H1 (cell line): Measurements from ENCODE around the gene ARHGAP22. TPM values are rescaled to one million over a fixed set of nuclear protein-coding genes. Genes with fewer than 3 reads are reported as not detected.

ENCODE experiments used
- CTCF ChIA-PET: fragments of 300-600 bp; sonication (Branson Sonifier 250); formaldehyde crosslinking; loops from one replicate; lab custom pipeline; 2021; ENCODE audit not compliant: partially characterized antibody; lab: Charles Lee
- POLR2A ChIA-PET: fragments of 300-600 bp; sonication (Branson Sonifier 250); formaldehyde crosslinking; loops from one replicate; lab custom pipeline; 2021; ENCODE audit warnings: inconsistent platforms; ENCODE audit not compliant: partially characterized antibody; lab: Charles Lee
- DNase-seq, 2 experiments: peaks; one replicate each; pipeline versions ENCODE4 v3.0.0 to v3.0.0-alpha.2; 2010 to 2022; ENCODE audit warnings: low spot score in 2 of 2, low read depth in 1 of 2, mixed read lengths in 1 of 2
- FAIRE-seq: peaks from 2 replicates; lab custom pipeline; 2011; peaks lifted over from hg19 to GRCh38; lab: Jason Lieb, UNC
- H2AFZ ChIP-seq: 2 replicates; pipeline ENCODE4 v1.8.1; 2012; ENCODE audit warnings: low read length, inconsistent platforms
- H2AK5ac ChIP-seq: 2 replicates; pipeline ENCODE4 v1.6.1; 2013; ENCODE audit warnings: low read depth, low read length
- H2BK120ac ChIP-seq: replicated peaks from 2 replicates; pipeline ENCODE3; 2013; ENCODE audit warnings: low read depth, low read length, inconsistent platforms
- H2BK12ac ChIP-seq: 2 replicates; pipeline ENCODE4 v1.6.1; 2013; ENCODE audit warnings: low read depth, low read length
- H2BK15ac ChIP-seq: 2 replicates; pipeline ENCODE4 v1.6.1; 2013; ENCODE audit warnings: low read length
- H2BK20ac ChIP-seq: 2 replicates; pipeline ENCODE4 v1.6.1; 2013; ENCODE audit warnings: low read length
- H2BK5ac ChIP-seq: 2 replicates; pipeline ENCODE4 v1.6.1; 2013; ENCODE audit warnings: low read depth, low read length
- H3K14ac ChIP-seq: 2 replicates; pipeline ENCODE4 v1.6.1; 2013; ENCODE audit warnings: inconsistent platforms; ENCODE audit not compliant: insufficient read length
- H3K18ac ChIP-seq: 2 replicates; pipeline ENCODE4 v1.6.1; 2013; ENCODE audit warnings: low read length; ENCODE audit errors: extremely low read depth
- H3K23ac ChIP-seq: 2 replicates; pipeline ENCODE4 v1.6.1; 2013; ENCODE audit warnings: inconsistent platforms; ENCODE audit not compliant: insufficient read length
- H3K23me2 ChIP-seq: 2 replicates; pipeline ENCODE4 v1.6.1; 2013; ENCODE audit warnings: low read depth, low read length
- H3K27ac ChIP-seq: 2 replicates; pipeline ENCODE4 v1.6.1; 2011; ENCODE audit warnings: low read depth, low read length, inconsistent platforms
- H3K27me3 ChIP-seq, 4 experiments: replicated peaks in 1 of 4; 1 replicate in 1 of 4; 2 replicates in 3 of 4; pipeline versions ENCODE4 v1.6.1 to v1.8.1; 2011 to 2013; ENCODE audit warnings: low read length in 3 of 4, mild to moderate bottlenecking in 3 of 4, inconsistent platforms in 2 of 4, mixed read lengths in 2 of 4, moderate library complexity in 1 of 4; ENCODE audit not compliant: control insufficient read depth in 3 of 4, insufficient read depth in 3 of 4; ENCODE audit errors: extremely low read depth in 1 of 4
- H3K36me3 ChIP-seq, 4 experiments: 2 replicates each; pipeline versions ENCODE4 v1.6.1 to v1.8.1; 2011 to 2013; ENCODE audit warnings: mild to moderate bottlenecking in 4 of 4, low read length in 3 of 4, moderate library complexity in 2 of 4, control low read depth in 1 of 4, inconsistent platforms in 1 of 4; ENCODE audit not compliant: insufficient read depth in 4 of 4, control insufficient read depth in 2 of 4
- H3K4ac ChIP-seq: replicated peaks from 2 replicates; pipeline ENCODE3; 2013; ENCODE audit warnings: low read length, low read depth, mixed read lengths, inconsistent platforms; ENCODE audit not compliant: insufficient read length
- H3K4me1 ChIP-seq, 4 experiments: replicated peaks in 1 of 4; 1 replicate in 1 of 4; 2 replicates in 3 of 4; pipeline versions ENCODE4 v1.6.1 to v1.8.1; 2011 to 2013; ENCODE audit warnings: low read length in 3 of 4, inconsistent platforms in 2 of 4, mixed read lengths in 1 of 4; ENCODE audit not compliant: insufficient read depth in 4 of 4, control insufficient read depth in 3 of 4
- H3K4me2 ChIP-seq, 2 experiments: 2 replicates each; pipeline versions ENCODE4 v1.6.1 to v1.8.1; 2011 to 2013; ENCODE audit warnings: low read depth in 2 of 2, low read length in 2 of 2, control low read depth in 1 of 2, inconsistent platforms in 1 of 2, mild to moderate bottlenecking in 1 of 2; ENCODE audit not compliant: insufficient read depth in 1 of 2
- H3K4me3 ChIP-seq, 4 experiments: fragments of 200-600, 300-600 bp in 1 of 4; sonication (generic), shearing (Covaris generic), sonication (Bioruptor Twin) in 1 of 4; 2 replicates each; pipeline versions ENCODE4 v1.5.1 to v1.8.1; 2011 to 2016; ENCODE audit warnings: low read length in 4 of 4, low read depth in 3 of 4, control low read depth in 2 of 4, inconsistent platforms in 2 of 4, mild to moderate bottlenecking in 2 of 4, mixed read lengths in 1 of 4, moderate library complexity in 1 of 4; ENCODE audit not compliant: insufficient read depth in 2 of 4; ENCODE audit errors: extremely low read depth in 1 of 4
- H3K56ac ChIP-seq: replicated peaks from 2 replicates; pipeline ENCODE3; 2013; ENCODE audit warnings: low read depth, mild to moderate bottlenecking, mixed read lengths, low read length, inconsistent platforms; ENCODE audit not compliant: insufficient read length
- H3K79me1 ChIP-seq: 2 replicates; pipeline ENCODE4 v1.6.1; 2013; ENCODE audit warnings: low read depth, low read length, control low read depth
- H3K79me2 ChIP-seq, 2 experiments: 2 replicates each; pipeline versions ENCODE4 v1.6.1 to v1.8.1; 2012 to 2013; ENCODE audit warnings: low read length in 2 of 2, mild to moderate bottlenecking in 2 of 2, inconsistent platforms in 1 of 2; ENCODE audit not compliant: insufficient read depth in 2 of 2, control insufficient read depth in 1 of 2
- H3K9ac ChIP-seq, 4 experiments: replicated peaks in 1 of 4; 1 replicate in 1 of 4; 2 replicates in 3 of 4; pipeline versions ENCODE4 v1.6.1 to v1.8.1; 2011 to 2013; ENCODE audit warnings: low read depth in 3 of 4, low read length in 3 of 4, control low read depth in 2 of 4, mild to moderate bottlenecking in 2 of 4, moderate library complexity in 2 of 4, inconsistent platforms in 1 of 4; ENCODE audit errors: extremely low read depth in 1 of 4
- H3K9me3 ChIP-seq, 2 experiments: 2 replicates each; pipeline versions ENCODE4 v1.6.1 to v1.8.1; 2012 to 2013; ENCODE audit warnings: mild to moderate bottlenecking in 2 of 2, moderate library complexity in 2 of 2, control low read depth in 1 of 2, inconsistent platforms in 1 of 2, low read depth in 1 of 2, low read length in 1 of 2, mixed read lengths in 1 of 2; ENCODE audit not compliant: insufficient read depth in 2 of 2
- H4K20me1 ChIP-seq, 2 experiments: replicated peaks in 1 of 2; 2 replicates each; pipeline versions ENCODE3 to v1.8.1; 2011 to 2013; ENCODE audit warnings: inconsistent platforms in 2 of 2, low read length in 2 of 2, mild to moderate bottlenecking in 1 of 2; ENCODE audit not compliant: insufficient read depth in 2 of 2, control insufficient read depth in 1 of 2
- H4K5ac ChIP-seq: 2 replicates; pipeline ENCODE4 v1.6.1; 2013; ENCODE audit warnings: low read length, low read depth, mixed read lengths, inconsistent platforms; ENCODE audit not compliant: insufficient read length
- H4K8ac ChIP-seq: 2 replicates; pipeline ENCODE4 v1.8.0; 2013; ENCODE audit warnings: mild to moderate bottlenecking, moderate library complexity, low read length, inconsistent platforms; ENCODE audit not compliant: insufficient read depth; ENCODE audit errors: extremely low read depth
- H4K91ac ChIP-seq: replicated peaks from 2 replicates; pipeline ENCODE3; 2013; ENCODE audit warnings: low read length, mixed read lengths, inconsistent platforms; ENCODE audit not compliant: insufficient read length
- BACH1 ChIP-seq: IDR thresholded peaks from 2 replicates; pipeline ENCODE4 v1.6.1; 2012; ENCODE audit warnings: low read length, improper control_type of control experiment
- CBX8 ChIP-seq: fragments of 300-800, 300-1000 bp; sonication (generic); IDR thresholded peaks from 2 replicates; pipeline ENCODE4 v1.7.1; 2016; ENCODE audit warnings: low read depth, low read length, borderline replicate concordance
- CTBP2 ChIP-seq: IDR thresholded peaks from 2 replicates; pipeline ENCODE4 v1.7.0; 2011; ENCODE audit warnings: borderline replicate concordance, mild to moderate bottlenecking, moderate library complexity, mixed read lengths, low read length; ENCODE audit not compliant: insufficient read depth, insufficient read length
- HDAC6 ChIP-seq: IDR thresholded peaks from one replicate; pipeline ENCODE4 v1.7.1; 2012; ENCODE audit warnings: low read depth, mild to moderate bottlenecking, inconsistent platforms, low read length, moderate library complexity
- NRF1 ChIP-seq: IDR thresholded peaks from 2 replicates; pipeline ENCODE4 v1.6.1; 2011; ENCODE audit warnings: mild to moderate bottlenecking, low read depth, low read length, improper control_type of control experiment
- RAD21 ChIP-seq, 2 experiments: IDR thresholded peaks in 1 of 2; conservative IDR thresholded peaks in 1 of 2; 2 replicates each; pipeline ENCODE4 v1.6.1; 2011; ENCODE audit warnings: low read depth in 2 of 2, low read length in 2 of 2, improper control_type of control experiment in 1 of 2, inconsistent platforms in 1 of 2, mild to moderate bottlenecking in 1 of 2, moderate library complexity in 1 of 2
- SUZ12 ChIP-seq: fragments of 200-600 bp; sonication (generic); IDR thresholded peaks from 2 replicates; pipeline ENCODE4 v1.6.1; 2012; ENCODE audit warnings: mild to moderate bottlenecking, inconsistent platforms, low read length, moderate library complexity, mixed read lengths
- ZNF274 ChIP-seq: IDR thresholded peaks from 2 replicates; pipeline ENCODE4 v1.7.0; 2012; ENCODE audit warnings: low read length, borderline replicate concordance; ENCODE audit errors: extremely low read depth
- WGBS, 2 experiments: shearing (Covaris generic) in 1 of 2; methylation state at CpG; one replicate each; pipeline versions ENCODE4 v1.1.6 to v1.1.7; 2013 to 2015; ENCODE audit warnings: low lambda C conversion rate in 2 of 2, mixed read lengths in 2 of 2, inconsistent platforms in 1 of 2, low coverage in 1 of 2, missing lambda C conversion rate in 1 of 2; ENCODE audit not compliant: insufficient replicate concordance in 2 of 2, insufficient coverage in 1 of 2, insufficient read length in 1 of 2; ENCODE audit errors: extremely low coverage in 1 of 2, missing lambda C conversion rate in 1 of 2; 5-methylcytosine and 5-hydroxymethylcytosine counted together
- polyA plus RNA-seq, 7 experiments: library from polyadenylated mRNA; depleted of rRNA in 3 of 7; stranded (reverse) in 5 of 7; unstranded in 2 of 7; fragments of >200 nt in 5 of 7; fragments of 200-250 nt in 2 of 7; gene quantifications; 1 replicate in 5 of 7; 2 replicates in 1 of 7; 4 replicates in 1 of 7; pipeline versions ENCODE4 v1.2.1 to v1.2.3, GENCODE V29; 2011 to 2013; ENCODE audit warnings: missing spikeins in 2 of 7, mixed read lengths in 2 of 7
- total RNA-seq: library from RNA; stranded (reverse); fragmentation: NEBNext Ultra II Directional; extraction: Animal tissue kit (Norgen Biotek cat#: 25700); gene quantifications from 2 replicates; pipeline ENCODE4 v1.2.1, GENCODE V29; 2021
- TF ChIP-seq, protein P1 (sequence below): IDR thresholded peaks from 2 replicates; pipeline ENCODE4 v1.6.1; 2011; ENCODE audit warnings: low read length, improper control_type of control experiment
- TF ChIP-seq, protein P2 (sequence below): IDR thresholded peaks from 2 replicates; pipeline ENCODE4 v1.6.1; 2012; ENCODE audit warnings: low read length, inconsistent platforms

The ARHGAP22 gene
- total and polyA plus RNA-seq, 2 of the 8 experiments (the other 6 are each of a cell fraction or from before 2014, with no cell fraction given): 3.6 to 11.2 TPM

DNA sequence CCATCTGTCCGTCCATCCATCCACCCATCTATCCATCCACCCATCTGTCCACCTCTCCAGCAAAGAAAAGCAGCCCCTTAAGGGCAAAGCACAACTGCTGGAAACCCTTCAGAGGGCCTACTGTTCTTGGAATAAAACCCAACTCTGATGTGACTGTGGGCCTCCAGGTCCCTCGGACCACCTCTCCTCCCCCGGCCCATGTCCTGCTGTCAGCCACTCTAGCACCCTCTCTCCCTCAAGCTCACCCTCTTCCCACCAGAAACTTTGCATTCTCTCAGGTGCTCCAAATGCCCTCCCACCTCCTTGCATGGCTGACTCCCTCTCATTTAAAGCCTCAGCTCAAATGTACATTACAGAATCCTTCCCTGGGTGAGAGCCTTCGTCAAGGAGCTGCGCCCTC, 110.3 kb downstream of the ARHGAP22 start:
- no peaks in the 10 kb centered on the region; a peak in 1 of 7 replicates for H3K4me1 ChIP-seq
- no peaks in the 10 kb centered on the region for H3K79me2 ChIP-seq
- H4K8ac ChIP-seq: no peak overlapping the region
- no peak overlapping the region for H2BK5ac ChIP-seq
- no peak overlapping the region for H3K4ac ChIP-seq
- H4K5ac ChIP-seq: no peak overlapping the region
- no peak overlapping the region for H2BK20ac ChIP-seq
- no peak overlapping the region for H3K27ac ChIP-seq
- no peak overlapping the region for H2BK15ac ChIP-seq
- H3K9ac ChIP-seq: no peak overlapping the region
- no peak for DNase-seq
- no peaks in the 10 kb centered on the region for H3K9me3 ChIP-seq
- H3K23me2 ChIP-seq: no peaks in the 10 kb centered on the region; the same call in 1 of the 2 replicates
- H3K56ac ChIP-seq: no peak overlapping the region
- no peaks in the 10 kb centered on the region for H3K36me3 ChIP-seq
- FAIRE-seq: no peak
- H3K23ac ChIP-seq: no peak overlapping the region
- no peak overlapping the region for H4K91ac ChIP-seq
- H3K4me3 ChIP-seq: no peak overlapping the region
- H2BK120ac ChIP-seq: no peak overlapping the region
- H2AFZ ChIP-seq: no peak overlapping the region
- ChIA-PET POLR2A (interaction anchor here (0.6 kb wide), 1 partner anchor 32 kb away, joined by 3 read pairs; no protein-coding TSS in a partner anchor), CTCF (interaction anchor here (0.8 to 12.0 kb wide), 8 partner anchors 10 to 113 kb away, joined by 3 to 87 read pairs (median 3); no protein-coding TSS in a partner anchor)
- peaks cover 0 to 6% of the 10 kb centered on the region in 2 experiments for H4K20me1 ChIP-seq
- no peak overlapping the region for H3K14ac ChIP-seq
- peaks cover 2% of the 10 kb centered on the region; the same call in 1 of the 2 replicates for H3K79me1 ChIP-seq
- no peak overlapping the region for H3K18ac ChIP-seq
- H3K4me2 ChIP-seq: no peak overlapping the region
- 87% methylated on average over 5 of the region's 5 CpGs; no CpG with 5 or more reads in 1 of the 2 experiments for WGBS, 2 experiments
- H3K27me3 ChIP-seq: no peaks in the 10 kb centered on the region
- no peak overlapping the region for H2BK12ac ChIP-seq
- no peak overlapping the region; the same call in 1 of the 2 replicates for H2AK5ac ChIP-seq
- no peak for TF ChIP-seq CTBP2
- TF ChIP-seq, protein P1, sequence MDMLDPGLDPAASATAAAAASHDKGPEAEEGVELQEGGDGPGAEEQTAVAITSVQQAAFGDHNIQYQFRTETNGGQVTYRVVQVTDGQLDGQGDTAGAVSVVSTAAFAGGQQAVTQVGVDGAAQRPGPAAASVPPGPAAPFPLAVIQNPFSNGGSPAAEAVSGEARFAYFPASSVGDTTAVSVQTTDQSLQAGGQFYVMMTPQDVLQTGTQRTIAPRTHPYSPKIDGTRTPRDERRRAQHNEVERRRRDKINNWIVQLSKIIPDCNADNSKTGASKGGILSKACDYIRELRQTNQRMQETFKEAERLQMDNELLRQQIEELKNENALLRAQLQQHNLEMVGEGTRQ: no peak
- no peak for TF ChIP-seq NRF1
- TF ChIP-seq RAD21 (IDR thresholded peaks at IDR 0.05 in 1 of 2, conservative IDR thresholded peaks at IDR 0.05 in 1 of 2; ENCODE audit: low read depth in 2 of 2, low read length in 2 of 2): no peak
- no peak for TF ChIP-seq ZNF274
- no peak for TF ChIP-seq SUZ12
- TF ChIP-seq HDAC6: no peak
- no peak for TF ChIP-seq BACH1
- TF ChIP-seq, protein P2, sequence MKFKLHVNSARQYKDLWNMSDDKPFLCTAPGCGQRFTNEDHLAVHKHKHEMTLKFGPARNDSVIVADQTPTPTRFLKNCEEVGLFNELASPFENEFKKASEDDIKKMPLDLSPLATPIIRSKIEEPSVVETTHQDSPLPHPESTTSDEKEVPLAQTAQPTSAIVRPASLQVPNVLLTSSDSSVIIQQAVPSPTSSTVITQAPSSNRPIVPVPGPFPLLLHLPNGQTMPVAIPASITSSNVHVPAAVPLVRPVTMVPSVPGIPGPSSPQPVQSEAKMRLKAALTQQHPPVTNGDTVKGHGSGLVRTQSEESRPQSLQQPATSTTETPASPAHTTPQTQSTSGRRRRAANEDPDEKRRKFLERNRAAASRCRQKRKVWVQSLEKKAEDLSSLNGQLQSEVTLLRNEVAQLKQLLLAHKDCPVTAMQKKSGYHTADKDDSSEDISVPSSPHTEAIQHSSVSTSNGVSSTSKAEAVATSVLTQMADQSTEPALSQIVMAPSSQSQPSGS: no peak
- no peak for TF ChIP-seq CBX8
